K562 (cell line): Measurements from ENCODE around the gene TTN. TPM values are rescaled to one million over a fixed set of nuclear protein-coding genes. Genes with fewer than 3 reads are reported as not detected.
A peak's percentile ranks its signal among the peaks of the same experiment; 100 is the strongest.

Source experiments
- GATAD2B ChIP-seq: fragments of 450-650 bp; IDR thresholded peaks from 2 replicates; pipeline ENCODE4 v1.6.1; 2017; ENCODE audit warnings: mild to moderate bottlenecking, borderline replicate concordance
- MEIS2 ChIP-seq: fragments of 450-650 bp; IDR thresholded peaks from 2 replicates; pipeline ENCODE4 v1.6.1; 2014; ENCODE audit warnings: mild to moderate bottlenecking; ENCODE audit not compliant: partially characterized antibody
- NEUROD1 ChIP-seq: fragments of 150-350 bp; IDR thresholded peaks from 2 replicates; pipeline ENCODE4 v1.6.1; 2014; ENCODE audit warnings: borderline replicate concordance, low read length, low read depth; ENCODE audit not compliant: partially characterized antibody
- SMARCE1 ChIP-seq: fragments of 450-650 bp; IDR thresholded peaks from 2 replicates; pipeline ENCODE4 v1.7.1; 2016; ENCODE audit warnings: mild to moderate bottlenecking
- SPI1 ChIP-seq: IDR thresholded peaks from 2 replicates; pipeline ENCODE4 v1.6.1; 2011; ENCODE audit warnings: low read depth, low read length, control low read depth, borderline replicate concordance
- ZKSCAN3 ChIP-seq: fragments of 250-450 bp; sonication (Bioruptor Pico); IDR thresholded peaks from 2 replicates; pipeline ENCODE4 v1.4.0; 2020
- ZNF436 ChIP-seq: fragments of 250-450, 450-650 bp; sonication (Bioruptor Pico); formaldehyde crosslinking; IDR thresholded peaks from 2 replicates; pipeline ENCODE4 v1.7.0; 2020; ENCODE audit warnings: mild to moderate bottlenecking
- polyA plus RNA-seq, 8 experiments: library from polyadenylated mRNA; depleted of rRNA in 4 of 8; stranded (reverse) in 5 of 8; unstranded in 3 of 8; fragments of >200 nt; fragmentation: Nextera tagmentation in 2 of 8; fragmentation: Illumina TruSeq in 1 of 8; extraction: Ambion mirVana in 2 of 8; extraction: Trizol in 1 of 8; gene quantifications; 2 replicates each; pipeline versions ENCODE4 v1.2.1 to v1.2.3, GENCODE V29; 2011 to 2014; ENCODE audit warnings: inconsistent platforms in 1 of 8, missing spikeins in 1 of 8
- total RNA-seq, 7 experiments: library from RNA; depleted of rRNA in 6 of 7; stranded (reverse); fragments of >200 nt in 6 of 7; fragmentation: Illumina TruSeq in 2 of 7; extraction: Trizol in 2 of 7; gene quantifications; 2 replicates each; pipeline versions ENCODE4 v1.2.1 to v1.2.3, GENCODE V29; 2011 to 2021; ENCODE audit warnings: low replicate concordance in 1 of 7
- TF ChIP-seq, protein P1 (sequence below): fragments of 450-650 bp; IDR thresholded peaks from 2 replicates; pipeline ENCODE4 v1.6.1; 2016; ENCODE audit warnings: low read depth
- TF ChIP-seq, protein P2 (sequence below), 3 experiments: fragments of 200-800 bp in 1 of 3; fragments of 250-450 bp in 1 of 3; fragments of 450-650 bp in 1 of 3; sonication (Bioruptor Pico) in 1 of 3; sonication (Bioruptor generic) in 1 of 3; formaldehyde crosslinking in 1 of 3; IDR thresholded peaks; 2 replicates each; pipeline versions ENCODE4 v1.6.1 to v1.8.0; 2016 to 2022; ENCODE audit warnings: mild to moderate bottlenecking in 2 of 3, missing genetic modification characterization in 2 of 3, missing compliant biosample characterization in 1 of 3, moderate library complexity in 1 of 3
- TF ChIP-seq, protein P3 (sequence below), 2 experiments: fragments of 150-350 bp in 1 of 2; IDR thresholded peaks; 2 replicates each; pipeline ENCODE4 v1.6.1; 2012 to 2016; ENCODE audit warnings: low read depth in 2 of 2, low read length in 2 of 2, mild to moderate bottlenecking in 1 of 2, moderate library complexity in 1 of 2

Gene TTN
- total and polyA plus RNA-seq, 9 of the 15 experiments (the other 6 are each of a cell fraction or from before 2014, with no cell fraction given): under 0.01 to 0.20 (median 0.04) TPM; not detected in 1

DNA sequence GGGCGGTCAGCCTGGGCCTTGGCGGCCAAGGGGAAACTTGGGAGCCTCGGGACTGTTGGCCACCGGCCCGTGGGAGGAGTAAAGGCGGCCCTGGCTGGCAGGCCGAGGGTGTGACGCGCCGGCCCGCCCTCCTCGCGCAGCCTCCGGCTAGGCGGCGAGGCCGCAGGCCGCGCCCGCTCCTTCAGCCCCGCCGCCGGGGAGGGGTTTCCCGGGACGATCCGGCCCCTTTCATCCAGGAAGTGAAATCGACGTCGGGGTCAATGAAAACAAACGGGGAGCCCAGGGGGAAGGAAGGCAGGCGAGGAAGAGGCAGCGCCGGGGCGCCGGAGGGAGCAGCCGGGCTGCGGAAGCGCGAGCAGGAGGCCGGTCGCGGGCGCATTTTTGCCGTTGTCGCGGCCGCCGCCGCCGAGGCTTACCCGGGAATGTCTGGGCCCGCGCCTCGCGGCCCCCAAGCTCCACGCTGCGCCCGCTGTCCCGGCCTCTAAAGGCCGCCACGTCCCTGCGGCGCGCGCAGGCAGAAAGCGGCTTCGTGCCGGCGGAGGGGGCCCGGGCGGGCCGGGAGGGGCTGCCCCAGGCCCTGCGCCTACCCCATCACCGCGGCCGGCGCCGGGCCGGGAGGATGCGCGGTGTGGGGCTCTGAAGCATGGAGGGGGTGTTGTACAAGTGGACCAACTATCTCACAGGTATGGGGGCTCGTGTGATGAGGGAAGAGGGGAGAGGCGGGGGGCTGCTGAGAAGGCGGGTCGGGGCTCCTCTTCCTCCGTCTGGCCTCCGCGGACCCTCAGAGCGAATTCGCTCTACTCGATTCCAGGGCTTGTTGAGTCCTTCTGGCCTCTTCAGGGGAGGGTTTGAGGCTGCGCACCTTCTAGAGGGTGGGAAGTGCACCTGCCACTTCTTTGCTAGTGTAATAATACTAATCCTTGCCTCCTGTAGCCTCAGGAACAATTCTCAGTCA lies 326.7 kb downstream of the TTN start, which contains the start of gene PLEKHA3 (continued):
- TF ChIP-seq, protein P1, sequence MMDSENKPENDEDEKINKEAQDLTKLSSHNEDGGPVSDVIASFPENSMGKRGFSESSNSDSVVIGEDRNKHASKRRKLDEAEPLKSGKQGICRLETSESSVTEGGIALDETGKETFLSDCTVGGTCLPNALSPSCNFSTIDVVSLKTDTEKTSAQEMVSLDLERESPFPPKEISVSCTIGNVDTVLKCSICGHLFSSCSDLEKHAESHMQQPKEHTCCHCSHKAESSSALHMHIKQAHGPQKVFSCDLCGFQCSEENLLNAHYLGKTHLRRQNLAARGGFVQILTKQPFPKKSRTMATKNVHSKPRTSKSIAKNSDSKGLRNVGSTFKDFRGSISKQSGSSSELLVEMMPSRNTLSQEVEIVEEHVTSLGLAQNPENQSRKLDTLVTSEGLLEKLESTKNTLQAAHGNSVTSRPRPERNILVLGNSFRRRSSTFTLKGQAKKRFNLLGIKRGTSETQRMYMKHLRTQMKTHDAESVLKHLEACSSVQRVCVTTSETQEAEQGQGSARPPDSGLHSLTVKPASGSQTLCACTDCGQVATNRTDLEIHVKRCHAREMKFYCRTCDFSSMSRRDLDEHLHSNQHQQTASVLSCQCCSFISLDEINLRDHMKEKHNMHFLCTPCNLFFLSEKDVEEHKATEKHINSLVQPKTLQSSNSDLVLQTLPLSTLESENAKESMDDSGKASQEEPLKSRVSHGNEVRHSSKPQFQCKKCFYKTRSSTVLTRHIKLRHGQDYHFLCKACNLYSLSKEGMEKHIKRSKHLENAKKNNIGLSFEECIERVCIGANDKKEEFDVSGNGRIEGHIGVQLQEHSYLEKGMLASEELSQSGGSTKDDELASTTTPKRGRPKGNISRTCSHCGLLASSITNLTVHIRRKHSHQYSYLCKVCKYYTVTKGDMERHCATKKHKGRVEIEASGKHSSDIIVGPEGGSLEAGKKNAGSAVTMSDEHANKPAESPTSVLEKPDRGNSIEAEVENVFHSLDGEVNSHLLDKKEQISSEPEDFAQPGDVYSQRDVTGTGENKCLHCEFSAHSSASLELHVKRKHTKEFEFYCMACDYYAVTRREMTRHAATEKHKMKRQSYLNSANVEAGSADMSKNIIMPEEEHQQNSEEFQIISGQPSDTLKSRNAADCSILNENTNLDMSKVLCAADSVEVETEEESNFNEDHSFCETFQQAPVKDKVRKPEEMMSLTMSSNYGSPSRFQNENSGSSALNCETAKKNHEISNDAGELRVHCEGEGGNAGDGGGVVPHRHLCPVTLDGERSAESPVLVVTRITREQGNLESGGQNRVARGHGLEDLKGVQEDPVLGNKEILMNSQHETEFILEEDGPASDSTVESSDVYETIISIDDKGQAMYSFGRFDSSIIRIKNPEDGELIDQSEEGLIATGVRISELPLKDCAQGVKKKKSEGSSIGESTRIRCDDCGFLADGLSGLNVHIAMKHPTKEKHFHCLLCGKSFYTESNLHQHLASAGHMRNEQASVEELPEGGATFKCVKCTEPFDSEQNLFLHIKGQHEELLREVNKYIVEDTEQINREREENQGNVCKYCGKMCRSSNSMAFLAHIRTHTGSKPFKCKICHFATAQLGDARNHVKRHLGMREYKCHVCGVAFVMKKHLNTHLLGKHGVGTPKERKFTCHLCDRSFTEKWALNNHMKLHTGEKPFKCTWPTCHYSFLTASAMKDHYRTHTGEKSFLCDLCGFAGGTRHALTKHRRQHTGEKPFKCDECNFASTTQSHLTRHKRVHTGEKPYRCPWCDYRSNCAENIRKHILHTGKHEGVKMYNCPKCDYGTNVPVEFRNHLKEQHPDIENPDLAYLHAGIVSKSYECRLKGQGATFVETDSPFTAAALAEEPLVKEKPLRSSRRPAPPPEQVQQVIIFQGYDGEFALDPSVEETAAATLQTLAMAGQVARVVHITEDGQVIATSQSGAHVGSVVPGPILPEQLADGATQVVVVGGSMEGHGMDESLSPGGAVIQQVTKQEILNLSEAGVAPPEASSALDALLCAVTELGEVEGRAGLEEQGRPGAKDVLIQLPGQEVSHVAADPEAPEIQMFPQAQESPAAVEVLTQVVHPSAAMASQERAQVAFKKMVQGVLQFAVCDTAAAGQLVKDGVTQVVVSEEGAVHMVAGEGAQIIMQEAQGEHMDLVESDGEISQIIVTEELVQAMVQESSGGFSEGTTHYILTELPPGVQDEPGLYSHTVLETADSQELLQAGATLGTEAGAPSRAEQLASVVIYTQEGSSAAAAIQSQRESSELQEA: no peak
- no peak; the same call in 1 of the 2 replicates for TF ChIP-seq GATAD2B
- peak; percentile 78 for TF ChIP-seq MEIS2
- TF ChIP-seq, protein P2, sequence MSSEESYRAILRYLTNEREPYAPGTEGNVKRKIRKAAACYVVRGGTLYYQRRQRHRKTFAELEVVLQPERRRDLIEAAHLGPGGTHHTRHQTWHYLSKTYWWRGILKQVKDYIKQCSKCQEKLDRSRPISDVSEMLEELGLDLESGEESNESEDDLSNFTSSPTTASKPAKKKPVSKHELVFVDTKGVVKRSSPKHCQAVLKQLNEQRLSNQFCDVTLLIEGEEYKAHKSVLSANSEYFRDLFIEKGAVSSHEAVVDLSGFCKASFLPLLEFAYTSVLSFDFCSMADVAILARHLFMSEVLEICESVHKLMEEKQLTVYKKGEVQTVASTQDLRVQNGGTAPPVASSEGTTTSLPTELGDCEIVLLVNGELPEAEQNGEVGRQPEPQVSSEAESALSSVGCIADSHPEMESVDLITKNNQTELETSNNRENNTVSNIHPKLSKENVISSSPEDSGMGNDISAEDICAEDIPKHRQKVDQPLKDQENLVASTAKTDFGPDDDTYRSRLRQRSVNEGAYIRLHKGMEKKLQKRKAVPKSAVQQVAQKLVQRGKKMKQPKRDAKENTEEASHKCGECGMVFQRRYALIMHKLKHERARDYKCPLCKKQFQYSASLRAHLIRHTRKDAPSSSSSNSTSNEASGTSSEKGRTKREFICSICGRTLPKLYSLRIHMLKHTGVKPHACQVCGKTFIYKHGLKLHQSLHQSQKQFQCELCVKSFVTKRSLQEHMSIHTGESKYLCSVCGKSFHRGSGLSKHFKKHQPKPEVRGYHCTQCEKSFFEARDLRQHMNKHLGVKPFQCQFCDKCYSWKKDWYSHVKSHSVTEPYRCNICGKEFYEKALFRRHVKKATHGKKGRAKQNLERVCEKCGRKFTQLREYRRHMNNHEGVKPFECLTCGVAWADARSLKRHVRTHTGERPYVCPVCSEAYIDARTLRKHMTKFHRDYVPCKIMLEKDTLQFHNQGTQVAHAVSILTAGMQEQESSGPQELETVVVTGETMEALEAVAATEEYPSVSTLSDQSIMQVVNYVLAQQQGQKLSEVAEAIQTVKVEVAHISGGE (CRISPR knock-in tag; IDR thresholded peaks at IDR 0.05): peak in 1 of 3 experiments; percentile 60; a peak in 1 of 6 replicates
- TF ChIP-seq NEUROD1: no peak
- no peak for TF ChIP-seq ZNF436 (CRISPR knock-in tag)
- no peak for TF ChIP-seq ZKSCAN3 (CRISPR knock-in tag)
- no peak for TF ChIP-seq SMARCE1
- TF ChIP-seq, protein P3, sequence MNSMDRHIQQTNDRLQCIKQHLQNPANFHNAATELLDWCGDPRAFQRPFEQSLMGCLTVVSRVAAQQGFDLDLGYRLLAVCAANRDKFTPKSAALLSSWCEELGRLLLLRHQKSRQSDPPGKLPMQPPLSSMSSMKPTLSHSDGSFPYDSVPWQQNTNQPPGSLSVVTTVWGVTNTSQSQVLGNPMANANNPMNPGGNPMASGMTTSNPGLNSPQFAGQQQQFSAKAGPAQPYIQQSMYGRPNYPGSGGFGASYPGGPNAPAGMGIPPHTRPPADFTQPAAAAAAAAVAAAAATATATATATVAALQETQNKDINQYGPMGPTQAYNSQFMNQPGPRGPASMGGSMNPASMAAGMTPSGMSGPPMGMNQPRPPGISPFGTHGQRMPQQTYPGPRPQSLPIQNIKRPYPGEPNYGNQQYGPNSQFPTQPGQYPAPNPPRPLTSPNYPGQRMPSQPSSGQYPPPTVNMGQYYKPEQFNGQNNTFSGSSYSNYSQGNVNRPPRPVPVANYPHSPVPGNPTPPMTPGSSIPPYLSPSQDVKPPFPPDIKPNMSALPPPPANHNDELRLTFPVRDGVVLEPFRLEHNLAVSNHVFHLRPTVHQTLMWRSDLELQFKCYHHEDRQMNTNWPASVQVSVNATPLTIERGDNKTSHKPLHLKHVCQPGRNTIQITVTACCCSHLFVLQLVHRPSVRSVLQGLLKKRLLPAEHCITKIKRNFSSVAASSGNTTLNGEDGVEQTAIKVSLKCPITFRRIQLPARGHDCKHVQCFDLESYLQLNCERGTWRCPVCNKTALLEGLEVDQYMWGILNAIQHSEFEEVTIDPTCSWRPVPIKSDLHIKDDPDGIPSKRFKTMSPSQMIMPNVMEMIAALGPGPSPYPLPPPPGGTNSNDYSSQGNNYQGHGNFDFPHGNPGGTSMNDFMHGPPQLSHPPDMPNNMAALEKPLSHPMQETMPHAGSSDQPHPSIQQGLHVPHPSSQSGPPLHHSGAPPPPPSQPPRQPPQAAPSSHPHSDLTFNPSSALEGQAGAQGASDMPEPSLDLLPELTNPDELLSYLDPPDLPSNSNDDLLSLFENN (IDR thresholded peaks at IDR 0.05; ENCODE audit: low read depth in 2 of 2, low read length in 2 of 2): no peak
- TF ChIP-seq SPI1: no peak
